Prostate gland (tissue), 2 donors: ENCODE results near the gene ANKRD18B. TPM values are rescaled to one million over a fixed set of nuclear protein-coding genes. Genes with fewer than 3 reads are reported as not detected.
"Not testable (repeated sequence)": the region's sequence is repeated elsewhere in the genome, so short reads cannot be mapped to it uniquely, and the experiment has no call there.

Source experiments
- DNase-seq: peaks from one replicate; pipeline ENCODE4 v3.0.0-alpha.2; 2019; ENCODE audit warnings: low spot score
- H3K27ac ChIP-seq, 2 donors: fragments of 200-600 bp; sonication (generic); 2 replicates each; pipeline ENCODE4 v1.5.1; 2017 to 2019
- H3K27me3 ChIP-seq: fragments of 200-600 bp; sonication (generic); replicated peaks from 2 replicates; pipeline ENCODE4 v1.5.1; 2019; ENCODE audit not compliant: insufficient read depth
- H3K36me3 ChIP-seq, 2 donors: fragments of 200-600 bp; sonication (generic); 1 replicate in 1 of 2; 2 replicates in 1 of 2; pipeline versions ENCODE4 v1.5.1 to v1.8.1; 2017 to 2019
- H3K4me1 ChIP-seq: fragments of 200-600 bp; sonication (generic); replicated peaks from 2 replicates; pipeline ENCODE4 v1.5.1; 2019
- H3K4me3 ChIP-seq, 2 donors: fragments of 200-600 bp; sonication (generic); 2 replicates each; pipeline ENCODE4 v1.5.1; 2017 to 2019
- H3K9me3 ChIP-seq: fragments of 200-600 bp; sonication (generic); 2 replicates; pipeline ENCODE4 v1.5.1; 2017
- POLR2A ChIP-seq: fragments of 450-650 bp; IDR thresholded peaks from one replicate; pipeline ENCODE4 v1.6.1; 2016; ENCODE audit warnings: antibody characterized with exemption, mild to moderate bottlenecking
- POLR2AphosphoS5 ChIP-seq: sonication (generic); formaldehyde crosslinking; IDR thresholded peaks from one replicate; pipeline ENCODE4 v1.6.1; 2017; ENCODE audit warnings: antibody characterized with exemption
- WGBS: methylation state at CpG from one replicate; pipeline ENCODE4 v1.1.5; 2018; 5-methylcytosine and 5-hydroxymethylcytosine counted together
- intact Hi-C: fragments of 100-400 bp; cut with DNase I; formaldehyde crosslinking; loops from one replicate; pipeline ENCODE4 v1.14.2; 2022
- total RNA-seq, 2 donors: library from RNA; depleted of rRNA; stranded (reverse); fragments of >200 nt; gene quantifications; one replicate each; pipeline ENCODE4 v1.1.0, GENCODE V29; 2016
- TF ChIP-seq, protein P1 (sequence below), 4 experiments: fragments of 200-600 bp in 2 of 4; fragments of 450-650 bp in 2 of 4; sonication (generic) in 2 of 4; IDR thresholded peaks; 1 replicate in 3 of 4; 2 replicates in 1 of 4; pipeline ENCODE4 v1.5.1; 2016 to 2019; ENCODE audit warnings: antibody characterized with exemption in 4 of 4, mild to moderate bottlenecking in 2 of 4, moderate library complexity in 2 of 4

The ANKRD18B gene
- total RNA-seq, 2 donors from 2014 or later = 3.4 to 21.6 TPM

- no peak for DNase-seq
- intact Hi-C loops = no loop called here
- Histone ChIP-seq H3K9me3 (no peaks in the 10 kb centered on the region), H3K27ac (no peak overlapping the region), H3K36me3 (no peaks in the 10 kb centered on the region), H3K27me3 (no peaks in the 10 kb centered on the region), H3K4me1 (no peaks in the 10 kb centered on the region), H3K4me3 (no peak overlapping the region)
- TF ChIP-seq POLR2AphosphoS5 (no peak), POLR2A (no peak)
- TF ChIP-seq, protein P1, sequence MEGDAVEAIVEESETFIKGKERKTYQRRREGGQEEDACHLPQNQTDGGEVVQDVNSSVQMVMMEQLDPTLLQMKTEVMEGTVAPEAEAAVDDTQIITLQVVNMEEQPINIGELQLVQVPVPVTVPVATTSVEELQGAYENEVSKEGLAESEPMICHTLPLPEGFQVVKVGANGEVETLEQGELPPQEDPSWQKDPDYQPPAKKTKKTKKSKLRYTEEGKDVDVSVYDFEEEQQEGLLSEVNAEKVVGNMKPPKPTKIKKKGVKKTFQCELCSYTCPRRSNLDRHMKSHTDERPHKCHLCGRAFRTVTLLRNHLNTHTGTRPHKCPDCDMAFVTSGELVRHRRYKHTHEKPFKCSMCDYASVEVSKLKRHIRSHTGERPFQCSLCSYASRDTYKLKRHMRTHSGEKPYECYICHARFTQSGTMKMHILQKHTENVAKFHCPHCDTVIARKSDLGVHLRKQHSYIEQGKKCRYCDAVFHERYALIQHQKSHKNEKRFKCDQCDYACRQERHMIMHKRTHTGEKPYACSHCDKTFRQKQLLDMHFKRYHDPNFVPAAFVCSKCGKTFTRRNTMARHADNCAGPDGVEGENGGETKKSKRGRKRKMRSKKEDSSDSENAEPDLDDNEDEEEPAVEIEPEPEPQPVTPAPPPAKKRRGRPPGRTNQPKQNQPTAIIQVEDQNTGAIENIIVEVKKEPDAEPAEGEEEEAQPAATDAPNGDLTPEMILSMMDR (IDR thresholded peaks at IDR 0.05) = no peak
- 95% methylated on average over 2 of the region's 2 CpGs for WGBS
Observed at GRCh38 chr9:33535541-33535940, 11.5 kb downstream of the ANKRD18B start.

GRCh38 chr9:33543463-33543862 is 19.4 kb downstream of the ANKRD18B start:
- WGBS = 82% methylated on average over 2 of the region's 2 CpGs

DNA sequence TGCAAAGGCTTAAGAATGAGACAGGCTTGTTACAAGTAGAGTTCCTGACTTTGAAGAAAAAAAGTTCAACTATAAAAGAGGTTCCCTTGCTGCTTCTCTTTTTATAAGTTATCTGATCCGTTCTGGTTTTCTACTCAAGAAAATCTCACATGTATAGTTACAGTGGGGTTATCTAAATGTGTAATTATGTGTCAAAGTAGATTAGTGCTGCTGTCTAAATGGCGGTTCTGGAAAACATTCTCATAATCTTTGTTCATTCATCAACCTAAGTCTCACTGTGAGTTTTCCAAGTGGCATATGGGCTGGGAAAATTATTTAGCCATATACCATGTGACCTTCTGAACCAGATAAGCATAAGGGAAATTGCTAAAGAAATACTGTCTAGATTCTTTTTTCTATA is 21.7 kb downstream of the ANKRD18B start:
- H3K4me3 ChIP-seq, H3K27me3 ChIP-seq, H3K27ac ChIP-seq, H3K9me3 ChIP-seq, H3K36me3 ChIP-seq, DNase-seq, H3K4me1 ChIP-seq, intact Hi-C loops: not testable (repeated sequence)
- WGBS = 54% methylated on average over 2 of the region's 2 CpGs

More at GRCh38 chr9:33543463-33543862, 19.4 kb downstream of the ANKRD18B start:
- H3K27ac ChIP-seq, H3K4me1 ChIP-seq, DNase-seq, H3K4me3 ChIP-seq, H3K9me3 ChIP-seq, H3K27me3 ChIP-seq, intact Hi-C loops, H3K36me3 ChIP-seq: not testable (repeated sequence)

DNA sequence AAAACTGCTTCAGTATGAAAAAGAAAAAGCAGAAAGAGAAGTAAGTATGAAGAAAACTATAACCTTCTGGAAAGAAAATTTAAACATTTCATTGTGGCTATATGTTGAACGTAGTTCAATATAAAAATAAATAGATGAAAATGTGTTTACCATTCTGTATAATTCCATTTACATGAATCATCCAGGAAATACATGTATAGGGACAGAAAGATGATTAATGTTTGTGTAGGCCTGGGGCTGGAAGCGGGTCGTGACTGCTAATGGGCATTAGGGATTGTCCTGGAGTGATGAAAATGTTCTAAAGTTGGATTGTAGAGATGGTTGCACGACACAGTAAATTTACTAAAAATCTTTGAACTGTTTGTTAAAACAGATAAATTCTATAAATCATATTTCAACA is 24.8 kb downstream of the ANKRD18B start:
- H3K27me3 ChIP-seq, H3K27ac ChIP-seq, H3K4me3 ChIP-seq, H3K36me3 ChIP-seq, H3K4me1 ChIP-seq, DNase-seq, H3K9me3 ChIP-seq, intact Hi-C loops: not testable (repeated sequence)
- 82% methylated on average over 4 of the region's 4 CpGs for WGBS

GRCh38 chr9:33549418-33549817 is 25.4 kb downstream of the ANKRD18B start:
- intact Hi-C loops, H3K36me3 ChIP-seq, H3K4me1 ChIP-seq, DNase-seq, H3K27me3 ChIP-seq, H3K4me3 ChIP-seq, H3K9me3 ChIP-seq, H3K27ac ChIP-seq: not testable (repeated sequence)
- 95% methylated on average over 3 of the region's 3 CpGs for WGBS

- H3K4me1 ChIP-seq, H3K27ac ChIP-seq, H3K36me3 ChIP-seq, H3K9me3 ChIP-seq, H3K4me3 ChIP-seq, intact Hi-C loops, H3K27me3 ChIP-seq, DNase-seq: not testable (repeated sequence)
Observed at GRCh38 chr9:33551183-33551582, 27.1 kb downstream of the ANKRD18B start.

DNA sequence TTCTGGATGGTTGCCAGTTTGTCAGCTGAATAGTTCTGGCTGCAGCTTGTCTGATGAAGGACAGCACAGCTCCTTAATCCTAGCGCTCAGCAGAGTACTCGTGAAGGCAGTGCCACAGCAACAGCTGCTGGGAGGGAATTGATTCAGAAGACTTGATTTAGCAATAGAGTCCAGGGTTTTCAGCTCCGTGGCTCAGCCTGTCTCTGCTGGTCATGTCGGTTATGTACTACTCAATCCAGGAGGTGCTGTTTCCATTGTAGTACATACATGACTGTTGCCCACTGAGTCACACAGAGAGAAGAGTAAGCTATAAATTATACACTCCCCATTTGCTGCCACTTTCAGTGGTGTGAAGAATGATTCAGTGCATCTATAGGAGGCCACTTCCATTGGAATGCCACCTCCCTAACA is 28.3 kb downstream of the ANKRD18B start:
- H3K4me1 ChIP-seq, H3K27me3 ChIP-seq, H3K36me3 ChIP-seq, H3K4me3 ChIP-seq, DNase-seq, H3K27ac ChIP-seq, H3K9me3 ChIP-seq, intact Hi-C loops: not testable (repeated sequence)
- 34% methylated on average over 4 of the region's 4 CpGs for WGBS

GRCh38 chr9:33560217-33560616 is 36.2 kb downstream of the ANKRD18B start:
- H3K27ac ChIP-seq, H3K27me3 ChIP-seq, H3K4me1 ChIP-seq, DNase-seq, H3K9me3 ChIP-seq, intact Hi-C loops, H3K36me3 ChIP-seq, H3K4me3 ChIP-seq: not testable (repeated sequence)
- 42% methylated on average over 1 of the region's 1 CpG for WGBS

- intact Hi-C loops = not testable (repeated sequence)
- 28% methylated on average over 1 of the region's 1 CpG for WGBS
Observed at GRCh38 chr9:33562196-33562595, 38.1 kb downstream of the ANKRD18B start.

GRCh38 chr9:33567776-33568175 is 43.7 kb downstream of the ANKRD18B start:
- DNase-seq, H3K36me3 ChIP-seq, H3K27me3 ChIP-seq, intact Hi-C loops, H3K9me3 ChIP-seq, H3K4me3 ChIP-seq, H3K4me1 ChIP-seq, H3K27ac ChIP-seq: not testable (repeated sequence)

More at GRCh38 chr9:33562196-33562595, 38.1 kb downstream of the ANKRD18B start:
- not testable (repeated sequence) for H3K36me3 ChIP-seq, DNase-seq, H3K4me3 ChIP-seq, H3K4me1 ChIP-seq, H3K27ac ChIP-seq, H3K9me3 ChIP-seq, H3K27me3 ChIP-seq

GRCh38 chr9:33577786-33578185 is 53.7 kb downstream of the ANKRD18B start:
- intact Hi-C loops, H3K36me3 ChIP-seq, DNase-seq, H3K4me3 ChIP-seq, H3K9me3 ChIP-seq, H3K27ac ChIP-seq, H3K4me1 ChIP-seq, H3K27me3 ChIP-seq: not testable (repeated sequence)
- WGBS = 0% methylated on average over 1 of the region's 3 CpGs

- DNase-seq, H3K36me3 ChIP-seq, H3K27ac ChIP-seq, H3K4me3 ChIP-seq, H3K27me3 ChIP-seq, intact Hi-C loops, H3K4me1 ChIP-seq, H3K9me3 ChIP-seq: not testable (repeated sequence)
- 67% methylated on average over 1 of the region's 1 CpG for WGBS
Observed at GRCh38 chr9:33579996-33580395, 55.9 kb downstream of the ANKRD18B start.
